ENCODE data around the gene MRGPRE.
"Not testable (repeated sequence)": the region's sequence is repeated elsewhere in the genome, so short reads cannot be mapped to it uniquely, and the experiment has no call there.

The MRGPRE gene, protein sequence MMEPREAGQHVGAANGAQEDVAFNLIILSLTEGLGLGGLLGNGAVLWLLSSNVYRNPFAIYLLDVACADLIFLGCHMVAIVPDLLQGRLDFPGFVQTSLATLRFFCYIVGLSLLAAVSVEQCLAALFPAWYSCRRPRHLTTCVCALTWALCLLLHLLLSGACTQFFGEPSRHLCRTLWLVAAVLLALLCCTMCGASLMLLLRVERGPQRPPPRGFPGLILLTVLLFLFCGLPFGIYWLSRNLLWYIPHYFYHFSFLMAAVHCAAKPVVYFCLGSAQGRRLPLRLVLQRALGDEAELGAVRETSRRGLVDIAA

DNA sequence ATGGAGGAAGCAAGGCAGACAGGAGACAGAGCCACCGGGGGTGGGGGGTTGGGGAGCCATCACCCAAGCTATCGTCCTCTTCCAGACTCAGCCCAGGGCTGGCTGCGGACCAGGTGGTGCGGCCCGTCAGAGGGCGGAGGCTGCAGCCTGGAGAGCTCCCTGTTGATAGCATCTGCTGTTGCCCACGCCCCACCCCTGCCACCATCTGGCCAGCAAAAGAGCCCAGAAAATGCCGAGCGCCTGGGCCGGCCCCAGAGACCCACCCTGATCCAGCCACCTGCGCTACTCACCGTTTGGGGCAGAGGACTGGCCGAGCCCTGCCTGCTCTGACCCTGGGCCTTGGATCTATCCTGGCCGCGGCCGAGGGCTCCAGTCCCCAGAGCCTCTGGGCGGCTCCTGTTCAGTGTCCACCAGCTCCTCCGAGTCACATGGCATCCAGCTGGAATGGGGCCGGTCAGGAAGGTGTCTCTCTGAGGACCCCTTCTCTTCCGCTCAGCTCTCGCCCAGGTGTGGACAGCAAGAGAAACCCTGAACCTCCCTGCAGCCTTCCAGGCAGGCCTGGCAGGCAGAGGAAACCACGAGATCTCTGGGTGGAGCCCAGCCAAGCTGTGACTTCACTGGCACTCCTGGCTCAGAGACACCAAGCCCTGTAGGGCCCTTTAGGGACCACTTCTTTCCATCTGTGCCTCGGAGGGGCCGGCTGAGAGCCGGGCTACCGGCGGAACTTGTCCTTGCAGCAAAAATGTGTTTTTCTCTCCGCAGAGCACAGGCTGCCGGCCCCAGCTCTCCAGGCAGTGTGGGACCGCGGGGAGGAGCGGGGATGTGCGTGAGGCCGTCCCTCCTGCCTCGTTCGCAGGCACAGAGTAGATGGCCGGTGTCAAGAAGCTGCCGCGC lies at the start of gene MRGPRE:
MRGPRE (minus strand) TSS at position 567 of the 894 bp plus-strand sequence. CDS start 3,618 bp downstream, outside the sequence.
- in situ Hi-C loops (cut with HindIII; ENCODE audit: low sequenced_read_pairs): loop anchor here (25.0 kb wide), 1 partner anchor 155 kb away; the partner anchor contains the start of gene ZNF195

DNA sequence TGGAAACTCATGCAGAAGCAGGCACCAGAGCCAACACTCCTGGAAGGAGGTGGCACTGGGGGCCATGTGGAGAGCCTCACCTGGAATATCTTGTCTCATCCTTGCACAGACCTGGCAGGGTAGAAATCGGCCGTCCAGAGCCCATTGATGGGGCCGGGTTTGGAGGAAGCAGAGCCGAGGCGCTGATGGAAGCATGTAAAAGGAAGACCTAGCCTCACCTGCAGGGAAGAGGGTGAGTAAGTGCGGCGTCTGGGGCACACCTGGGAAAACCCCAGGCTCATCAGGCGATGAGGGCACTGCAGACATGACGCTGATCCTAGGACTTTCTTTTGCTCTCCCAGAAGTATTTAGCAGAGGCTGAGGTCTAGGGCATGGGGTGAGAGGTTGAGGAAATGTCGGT lies 48.9 kb upstream of the MRGPRE start:
- in situ Hi-C loops (cut with HindIII; ENCODE audit: low sequenced_read_pairs): not testable (repeated sequence)

DNA sequence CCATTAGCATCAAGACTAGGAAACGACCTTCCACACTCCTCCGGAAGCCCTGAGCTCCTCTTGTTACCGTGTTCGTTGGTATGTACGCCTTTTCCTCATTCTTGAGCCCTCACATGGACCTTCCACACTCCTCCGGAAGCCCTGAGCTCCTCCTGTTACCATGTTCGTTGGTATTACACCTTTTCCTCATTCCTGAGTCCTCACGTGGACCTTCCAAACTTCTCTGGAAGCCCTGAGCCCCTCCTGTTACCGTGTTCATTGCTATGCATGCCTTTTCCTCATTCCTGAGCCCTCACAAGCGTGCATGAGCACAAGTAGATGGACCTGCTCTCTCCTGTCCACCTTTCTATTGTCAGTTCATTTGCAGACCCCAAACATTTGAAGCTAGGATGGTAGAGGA lies 48.4 kb upstream of the MRGPRE start:
- in situ Hi-C loops (cut with HindIII; ENCODE audit: low sequenced_read_pairs): not testable (repeated sequence)

DNA sequence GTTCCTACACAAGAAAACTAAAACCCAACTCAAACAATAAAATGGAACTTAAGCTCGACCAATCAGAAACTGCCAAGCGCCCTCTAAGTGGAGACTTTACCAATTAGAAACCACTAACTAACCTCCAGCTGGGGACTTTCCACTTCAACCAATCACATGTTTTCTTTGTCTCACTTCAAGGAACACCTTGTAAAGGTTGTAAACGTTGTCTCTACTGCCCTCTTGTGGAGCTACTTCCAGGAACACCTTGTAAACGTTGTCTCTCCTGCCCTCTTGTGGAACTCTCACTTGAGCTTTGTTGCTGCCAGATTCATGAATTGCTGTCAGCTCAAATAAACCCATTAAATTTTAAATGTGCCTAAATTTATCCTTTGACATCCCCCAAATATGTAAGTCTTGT lies 46.7 kb upstream of the MRGPRE start:
- in situ Hi-C loops (cut with HindIII; ENCODE audit: low sequenced_read_pairs): not testable (repeated sequence)

DNA sequence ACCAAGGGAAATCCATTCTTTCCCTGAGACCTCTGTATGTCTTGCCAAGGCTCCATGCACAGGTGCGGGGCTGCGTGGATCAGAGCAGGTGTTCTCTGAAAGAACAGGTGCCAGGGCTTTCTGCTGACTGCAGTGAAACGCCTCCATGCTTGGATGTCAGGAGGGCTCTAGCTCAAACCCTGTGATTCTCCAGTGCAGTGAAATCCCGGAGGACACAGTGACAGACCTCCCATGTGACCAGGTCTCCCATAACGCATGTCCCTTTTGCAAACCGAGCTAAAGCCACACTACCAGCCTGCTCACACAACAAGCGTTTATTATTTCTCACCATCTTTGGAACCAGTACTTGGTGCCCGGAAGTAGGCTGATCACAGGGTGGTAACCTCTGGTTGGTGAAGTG lies 41.4 kb upstream of the MRGPRE start:
- in situ Hi-C loops (cut with HindIII; ENCODE audit: low sequenced_read_pairs): not testable (repeated sequence)

DNA sequence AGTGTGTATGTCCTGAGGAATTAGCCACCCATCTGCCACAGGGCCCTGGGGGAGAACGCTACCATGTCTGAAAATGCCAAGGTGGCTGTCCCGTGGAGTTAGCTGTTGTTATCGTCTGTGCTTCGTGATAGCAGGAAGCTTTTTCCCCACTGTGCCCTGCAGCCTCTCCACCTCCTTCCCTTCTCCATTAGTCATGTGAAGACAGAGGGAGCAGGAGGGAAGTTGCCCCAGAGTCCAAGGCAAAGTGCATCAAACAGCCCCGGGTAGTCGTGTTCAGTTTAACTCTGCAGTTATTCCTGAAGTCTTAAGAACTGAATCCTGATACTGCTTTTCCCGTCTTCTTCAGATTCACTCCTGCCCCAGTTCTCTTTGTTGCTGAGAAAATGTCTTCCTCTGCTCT lies 30.3 kb upstream of the MRGPRE start:
- in situ Hi-C loops (cut with HindIII; ENCODE audit: low sequenced_read_pairs): not testable (repeated sequence)

DNA sequence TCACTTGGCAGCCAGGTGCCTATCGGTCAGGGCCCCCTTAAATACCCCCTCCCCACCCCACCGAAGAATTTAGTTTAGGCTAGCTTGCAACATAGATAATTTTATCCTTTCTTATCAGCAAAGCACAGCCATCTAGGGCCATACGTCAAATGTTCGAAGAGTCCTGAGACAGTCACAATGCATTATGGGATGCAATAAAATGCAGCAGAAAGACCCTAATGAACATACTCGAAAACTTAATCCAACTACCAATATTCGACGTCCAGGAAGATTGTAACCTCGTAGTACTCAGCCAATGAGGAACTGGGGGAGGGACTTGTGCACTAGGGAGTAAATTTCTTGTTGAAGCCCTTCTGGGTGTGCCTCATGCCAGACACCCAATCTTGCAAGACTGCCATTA lies 29.6 kb upstream of the MRGPRE start:
- in situ Hi-C loops (cut with HindIII; ENCODE audit: low sequenced_read_pairs): not testable (repeated sequence)

DNA sequence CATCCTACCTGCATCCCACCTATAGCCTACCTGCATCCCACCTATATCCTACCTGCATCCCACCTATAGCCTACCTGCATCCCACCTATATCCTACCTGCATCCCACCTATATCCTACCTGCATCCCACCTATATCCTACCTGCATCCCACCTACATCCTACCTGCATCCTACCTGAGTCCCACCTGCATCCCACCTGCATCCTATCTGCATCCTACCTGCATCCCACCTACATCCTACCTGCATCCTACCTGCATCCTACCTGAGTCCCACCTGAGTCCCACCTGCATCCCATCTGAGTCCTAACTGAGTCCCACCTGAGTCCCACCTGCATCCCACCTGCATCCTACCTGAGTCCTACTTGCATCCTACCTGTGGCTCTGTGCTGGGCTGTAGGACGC lies 25.3 kb upstream of the MRGPRE start:
- in situ Hi-C loops (cut with HindIII; ENCODE audit: low sequenced_read_pairs): not testable (repeated sequence)

DNA sequence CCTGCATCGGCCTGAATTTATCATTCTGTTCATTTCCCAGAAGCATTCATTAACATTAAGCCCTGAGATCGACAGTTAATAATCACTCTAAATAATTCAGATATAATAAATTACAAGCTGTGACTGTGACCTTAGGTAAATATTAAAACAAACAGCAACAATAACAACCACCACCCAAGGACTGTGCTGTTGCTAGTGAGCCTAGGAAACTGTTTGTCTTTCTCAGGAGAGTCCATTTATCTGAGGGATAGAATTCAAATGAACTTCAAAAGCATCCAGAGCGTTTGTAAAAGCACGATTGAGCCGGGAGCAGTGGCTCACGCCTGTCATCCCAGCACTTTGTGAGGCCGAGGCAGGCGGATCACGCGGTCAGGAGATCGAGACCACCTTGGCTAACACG lies 23.0 kb upstream of the MRGPRE start:
- in situ Hi-C loops (cut with HindIII; ENCODE audit: low sequenced_read_pairs): not testable (repeated sequence)

DNA sequence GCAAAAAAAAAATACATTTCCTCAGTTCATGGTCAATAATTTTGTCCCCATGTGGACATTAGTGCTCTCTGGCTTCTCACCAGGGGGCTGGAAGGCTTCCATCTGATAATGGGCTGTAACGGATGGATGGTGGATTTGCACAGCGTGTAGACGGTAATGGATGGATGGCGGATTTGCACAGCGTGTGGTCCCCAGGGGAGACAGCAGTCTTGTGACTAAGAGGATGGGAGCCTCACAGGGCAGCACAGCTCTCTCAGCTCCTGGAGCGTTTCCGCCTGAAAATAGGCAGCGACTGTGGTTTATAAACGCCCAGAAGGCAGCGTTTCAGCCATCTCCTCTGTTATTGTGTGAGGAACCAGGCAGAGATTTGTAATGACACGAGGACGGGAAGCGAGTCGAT lies 22.6 kb upstream of the MRGPRE start:
- in situ Hi-C loops (cut with HindIII; ENCODE audit: low sequenced_read_pairs): not testable (repeated sequence)

DNA sequence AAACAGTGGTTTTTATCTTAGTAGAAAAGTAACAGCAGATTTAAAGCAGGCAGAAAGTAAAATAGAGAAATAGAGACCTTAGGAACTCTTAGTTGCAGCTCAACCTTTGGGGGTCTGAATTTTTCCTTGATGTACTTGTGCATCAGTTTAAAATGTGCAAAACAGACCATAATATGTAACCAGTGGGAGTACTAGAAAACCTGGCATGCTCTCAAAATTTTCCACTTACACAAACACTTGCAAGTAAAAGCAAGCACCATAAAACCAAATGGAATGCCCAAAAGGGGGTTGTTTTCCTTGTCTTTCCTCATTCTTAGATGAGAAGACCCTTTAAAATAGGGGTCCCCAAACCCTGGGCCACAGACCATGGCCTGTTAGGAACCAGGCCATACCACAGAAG lies 12.9 kb upstream of the MRGPRE start:
- in situ Hi-C loops (cut with HindIII; ENCODE audit: low sequenced_read_pairs): loop anchor here (25.0 kb wide), 1 partner anchor 142 kb away; the partner anchor contains the start of gene ZNF195

DNA sequence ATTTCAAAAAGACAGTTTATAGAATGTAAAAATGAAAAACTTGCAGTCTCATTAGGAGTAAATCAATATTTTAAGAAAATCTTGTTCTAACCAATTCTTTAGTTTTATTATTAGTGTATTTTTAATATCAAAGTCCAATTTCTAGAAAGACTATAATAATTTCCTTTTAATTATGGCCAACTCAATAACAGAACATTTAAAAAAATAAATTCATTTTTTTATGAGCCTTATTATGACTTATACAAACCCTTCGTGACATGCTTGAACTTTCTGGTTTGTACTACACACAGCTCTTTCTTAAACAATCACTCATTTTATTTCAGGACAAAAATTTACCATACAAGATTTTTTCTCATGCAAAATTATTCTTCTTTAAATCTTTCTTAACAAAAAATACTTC lies 11.7 kb upstream of the MRGPRE start:
- in situ Hi-C loops (cut with HindIII; ENCODE audit: low sequenced_read_pairs): loop anchor here (25.0 kb wide), 1 partner anchor 143 kb away; the partner anchor contains the start of gene ZNF195

DNA sequence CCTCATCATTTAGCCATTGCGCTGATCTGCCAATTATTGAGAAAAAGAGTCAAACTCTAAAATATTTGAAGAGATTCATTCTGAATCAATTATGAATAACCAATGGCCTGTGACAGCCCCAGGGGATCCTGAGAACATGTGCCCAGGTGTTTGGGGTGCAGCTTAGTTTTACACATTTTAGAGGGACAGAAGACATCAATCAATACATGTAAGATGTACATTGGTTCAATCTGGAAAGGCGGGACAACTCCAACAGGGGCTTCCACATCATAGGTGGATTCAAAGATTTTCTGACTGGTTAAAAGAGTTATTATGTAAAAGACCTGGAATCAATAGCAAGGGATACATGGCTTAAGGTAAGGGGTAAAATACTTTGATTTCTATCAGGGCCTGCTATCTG lies 4.9 kb upstream of the MRGPRE start:
- in situ Hi-C loops (cut with HindIII; ENCODE audit: low sequenced_read_pairs): loop anchor here (25.0 kb wide), 1 partner anchor 150 kb away; the partner anchor contains the start of gene ZNF195

DNA sequence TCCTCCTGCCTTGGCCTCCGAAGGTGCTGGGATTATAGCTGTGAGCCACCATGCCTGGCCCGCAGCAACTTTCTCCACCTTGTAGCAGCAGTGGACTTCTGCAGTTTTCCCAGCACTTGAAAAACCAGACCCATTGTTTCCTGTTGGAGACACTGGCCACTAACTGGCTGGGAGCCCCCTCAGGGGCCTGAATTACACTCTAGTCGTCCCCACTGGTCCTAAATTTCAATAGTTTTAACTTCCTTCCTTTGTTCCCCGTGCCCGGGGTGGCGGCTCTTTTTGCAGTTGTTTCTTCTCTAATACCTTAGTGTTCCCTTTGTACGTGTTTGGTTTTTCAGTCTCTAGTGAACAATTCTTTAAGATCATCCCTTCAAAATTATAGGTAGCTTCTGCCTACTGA lies 2.6 kb upstream of the MRGPRE start:
- in situ Hi-C loops (cut with HindIII; ENCODE audit: low sequenced_read_pairs): loop anchor here (25.0 kb wide), 1 partner anchor 152 kb away; the partner anchor contains the start of gene ZNF195

DNA sequence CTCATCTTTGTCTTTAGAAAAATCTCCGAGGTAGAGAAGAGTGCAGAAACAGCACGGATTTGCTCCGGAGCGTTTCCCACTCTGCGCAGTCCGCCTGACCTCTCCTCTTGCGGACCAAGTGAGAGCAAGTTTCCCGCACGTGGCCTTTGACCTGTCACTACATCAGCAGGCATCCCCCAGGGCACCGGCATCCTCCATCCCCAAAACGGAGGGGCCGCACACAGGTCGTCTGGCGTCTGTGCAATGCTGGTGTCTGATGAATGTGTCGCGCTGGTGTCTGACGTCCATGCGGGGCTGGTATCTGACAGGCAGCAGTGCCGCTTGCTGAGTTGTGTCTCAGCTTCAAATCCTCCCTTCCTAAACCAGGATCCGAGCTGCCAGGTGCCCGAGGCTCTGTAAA lies 739 bp upstream of the MRGPRE start:
- in situ Hi-C loops (cut with HindIII; ENCODE audit: low sequenced_read_pairs): loop anchor here (25.0 kb wide), 1 partner anchor 154 kb away; the partner anchor contains the start of gene ZNF195

DNA sequence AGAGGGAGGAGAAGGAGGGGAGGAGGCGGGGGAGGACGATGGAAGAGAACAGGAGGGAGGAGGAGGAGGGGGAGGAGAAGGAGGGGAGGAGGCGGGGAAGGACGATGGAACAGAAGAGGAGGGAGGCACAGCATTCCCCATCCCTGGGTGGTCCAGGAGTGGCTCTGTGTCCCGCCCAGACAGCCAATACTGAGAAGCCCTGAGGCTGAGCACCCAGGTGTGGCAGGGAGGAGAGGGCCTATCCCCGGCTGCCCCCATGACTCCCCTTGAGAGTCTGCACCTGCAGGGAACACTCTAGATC lies 717 bp downstream of the MRGPRE start:
- in situ Hi-C loops (cut with HindIII; ENCODE audit: low sequenced_read_pairs): loop anchor here (25.0 kb wide), 1 partner anchor 156 kb away; the partner anchor contains the start of gene ZNF195

DNA sequence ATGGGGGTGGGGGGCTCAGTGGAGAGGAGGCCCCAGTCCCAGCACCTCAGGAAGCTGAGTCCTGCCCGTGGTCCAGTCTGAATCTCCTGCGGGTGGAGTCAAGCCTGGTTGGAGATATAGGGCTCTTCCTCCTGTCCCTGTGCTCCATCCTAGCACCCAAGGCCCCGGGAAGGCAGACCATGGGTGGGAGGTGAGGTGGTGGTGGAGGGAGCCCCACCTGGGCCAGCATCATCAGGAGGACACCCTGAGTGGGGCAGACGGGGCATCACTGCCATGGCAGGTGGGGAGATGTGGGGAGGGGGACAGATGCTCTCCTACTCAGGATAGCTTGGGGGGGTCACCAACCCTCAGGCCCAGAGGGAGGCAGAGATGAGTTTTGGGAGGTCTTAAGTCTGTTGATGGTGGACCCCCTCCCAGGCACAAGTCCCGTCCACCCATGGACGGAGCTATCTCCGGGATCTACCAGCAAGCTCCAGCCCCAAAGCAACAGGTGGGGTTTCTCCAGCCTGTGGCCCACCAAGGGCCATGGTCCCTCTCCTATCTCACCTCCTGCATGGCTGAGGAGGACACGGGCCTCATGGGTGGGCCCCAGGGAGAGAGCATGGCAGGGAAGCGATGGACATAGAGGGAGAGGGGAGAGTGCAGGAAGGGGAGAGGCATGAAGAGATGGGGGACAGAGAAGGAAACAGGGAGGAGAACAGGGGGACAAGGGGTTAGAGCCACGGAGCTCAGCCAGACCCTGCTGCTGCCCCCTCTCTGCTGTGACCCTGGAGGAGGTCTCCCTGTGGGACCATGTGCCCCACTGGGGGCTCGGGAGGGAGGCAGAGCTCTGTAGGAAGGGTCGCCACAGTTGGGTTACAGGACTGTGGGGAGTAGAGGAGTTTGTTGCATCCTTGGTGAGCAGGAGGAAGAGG lies 1.3 kb downstream of the MRGPRE start:
- in situ Hi-C loops (cut with HindIII; ENCODE audit: low sequenced_read_pairs): loop anchor here (25.0 kb wide), 1 partner anchor 156 kb away; the partner anchor contains the start of gene ZNF195

DNA sequence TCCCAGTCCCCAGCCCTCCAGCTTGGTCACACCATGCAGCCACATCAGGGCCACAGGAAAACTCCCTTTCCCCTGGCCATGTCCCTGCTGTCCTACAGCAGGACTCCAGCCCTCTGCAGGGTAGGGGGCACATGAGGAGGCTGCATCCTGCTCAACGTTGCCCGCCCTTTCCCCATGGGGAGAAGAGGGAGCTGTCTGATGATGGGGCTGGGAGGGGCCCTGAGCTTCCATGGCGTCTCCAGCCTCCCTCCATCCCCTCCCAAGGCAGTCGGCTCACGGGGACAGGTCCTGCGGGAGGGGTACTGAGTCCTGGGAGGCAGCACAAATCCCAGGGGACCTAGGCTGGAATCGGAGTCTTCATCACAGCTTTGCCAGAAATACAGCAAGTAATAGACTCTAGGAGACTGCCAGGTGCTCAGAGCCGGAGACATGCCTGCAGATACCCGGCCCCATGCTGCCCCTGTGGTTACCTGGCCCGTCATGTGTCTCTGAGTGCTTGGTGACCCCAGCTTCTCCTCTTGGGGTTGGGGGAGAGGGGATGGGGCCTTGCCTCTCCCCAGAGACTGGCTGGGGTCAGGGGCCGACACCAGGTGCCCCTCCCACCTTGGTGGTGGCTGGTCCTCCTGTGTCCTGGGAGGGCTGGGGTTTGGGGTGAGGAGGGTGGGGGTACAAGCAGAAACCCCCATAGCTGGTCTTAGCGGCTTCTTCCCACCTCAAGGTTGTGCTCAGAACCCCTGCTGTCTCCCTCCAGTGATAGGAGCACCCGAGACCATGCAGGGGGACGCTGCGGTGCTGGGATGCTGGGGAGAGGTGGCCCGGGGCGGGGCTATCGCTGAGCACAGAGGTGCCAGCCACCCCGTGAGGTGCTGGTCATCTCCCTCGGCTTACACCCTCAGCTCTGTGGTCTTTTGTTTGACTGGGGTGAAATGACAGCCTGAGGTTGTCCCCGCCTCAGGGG lies 2.3 kb downstream of the MRGPRE start:
- in situ Hi-C loops (cut with HindIII; ENCODE audit: low sequenced_read_pairs): loop anchor here (25.0 kb wide), 1 partner anchor 157 kb away; the partner anchor contains the start of gene ZNF195

DNA sequence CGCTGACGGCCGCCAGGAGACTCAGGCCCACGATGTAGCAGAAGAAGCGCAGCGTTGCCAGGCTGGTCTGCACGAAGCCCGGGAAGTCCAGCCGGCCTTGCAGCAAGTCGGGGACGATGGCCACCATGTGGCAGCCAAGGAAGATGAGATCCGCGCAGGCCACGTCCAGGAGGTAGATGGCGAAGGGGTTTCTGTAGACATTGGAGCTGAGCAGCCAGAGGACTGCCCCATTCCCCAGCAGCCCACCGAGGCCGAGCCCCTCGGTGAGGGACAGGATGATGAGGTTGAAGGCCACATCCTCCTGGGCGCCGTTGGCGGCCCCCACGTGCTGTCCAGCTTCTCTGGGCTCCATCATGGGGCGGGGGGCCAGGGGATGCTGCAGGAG lies 3.8 kb downstream of the MRGPRE start:
- in situ Hi-C loops (cut with HindIII; ENCODE audit: low sequenced_read_pairs): loop anchor here (25.0 kb wide), 1 partner anchor 159 kb away; the partner anchor contains the start of gene ZNF195

Measured in endothelial cell of hepatic sinusoid (primary cell).